GM12878 (cell line): ENCODE results near the gene NTN1. TPM values are rescaled to one million over a fixed set of nuclear protein-coding genes. Genes with fewer than 3 reads are reported as not detected.

Source experiments
- ATAC-seq: fragments of 200-7000 bp; cut with Tn5 transposase; 3 replicates; pipeline ENCODE4 v1.9.1; 2020; ENCODE audit warnings: mild to moderate bottlenecking, moderate library complexity
- Bru-seq: library from RNA; stranded (reverse); fragments of 400-500 nt; gene quantifications from one replicate; lab custom pipeline; 2021; lab: Mats Ljungman, UMichigan
- BruChase-seq, 2 experiments: library from RNA; stranded (reverse); fragments of 400-500 nt; gene quantifications; one replicate each; lab custom pipeline; 2021; lab: Mats Ljungman, UMichigan
- BruUV-seq: library from RNA; stranded (reverse); fragments of 400-500 nt; replicated peaks from 2 replicates; lab custom pipeline; 2021; lab: Mats Ljungman, UMichigan
- CTCF ChIA-PET: fragments of 300-600 bp; sonication (Branson Sonifier 250); formaldehyde crosslinking; extraction: SDS; loops from one replicate; lab custom pipeline; 2021; ENCODE audit warnings: inconsistent platforms; lab: Yijun Ruan, JAX
- POLR2A ChIA-PET: fragments of 350-600 bp; formaldehyde crosslinking; extraction: SDS; loops from one replicate; lab custom pipeline; 2021; ENCODE audit warnings: inconsistent platforms; lab: Charles Lee
- RAD21 ChIA-PET: fragments of 300-600 bp; sonication (Branson Sonifier 250); formaldehyde crosslinking; loops from one replicate; lab custom pipeline; 2023; ENCODE audit warnings: antibody characterized with exemption; ENCODE audit not compliant: unreplicated experiment; lab: Charles Lee
- SMC1A ChIA-PET: fragments of 300-600 bp; sonication (Branson Sonifier 250); formaldehyde crosslinking; loops from one replicate; lab custom pipeline; 2023; ENCODE audit not compliant: unreplicated experiment, uncharacterized antibody; lab: Charles Lee
- DNase-seq: peaks from one replicate; pipeline ENCODE4 v3.0.0-alpha.2; 2011; ENCODE audit warnings: low read depth, low spot score
- FAIRE-seq: peaks from 3 replicates; lab custom pipeline; 2011; peaks lifted over from hg19 to GRCh38; lab: Jason Lieb, UNC
- H2AFZ ChIP-seq: 2 replicates; pipeline ENCODE4 v1.6.0; 2011; ENCODE audit warnings: low read depth, low read length, control low read depth; ENCODE audit not compliant: control insufficient read depth
- H3K27ac ChIP-seq: 2 replicates; pipeline ENCODE4 v1.5.1; 2011; ENCODE audit warnings: control low read depth; ENCODE audit not compliant: control insufficient read depth, insufficient read depth
- H3K27me3 ChIP-seq, 2 experiments: replicated peaks in 1 of 2; 2 replicates each; pipeline versions ENCODE4 v1.6.0 to v1.6.1; 2011; ENCODE audit warnings: low read length in 1 of 2; ENCODE audit not compliant: control insufficient read depth in 2 of 2, insufficient read depth in 2 of 2
- H3K36me3 ChIP-seq, 2 experiments: 2 replicates each; pipeline ENCODE4 v1.5.1; 2011; ENCODE audit warnings: low read length in 1 of 2; ENCODE audit not compliant: control insufficient read depth in 2 of 2, insufficient read depth in 2 of 2
- H3K4me1 ChIP-seq: 2 replicates; pipeline ENCODE4 v1.6.1; 2011; ENCODE audit warnings: mild to moderate bottlenecking, low read length, moderate library complexity, mixed read lengths; ENCODE audit not compliant: control insufficient read depth, insufficient read depth
- H3K4me2 ChIP-seq: 2 replicates; pipeline ENCODE4 v1.6.0; 2011; ENCODE audit warnings: control low read depth; ENCODE audit not compliant: control insufficient read depth, insufficient read depth
- H3K4me3 ChIP-seq: fragments of 200-600 bp; sonication (generic); 2 replicates; pipeline ENCODE4 v1.5.1; 2016
- H3K79me2 ChIP-seq: 2 replicates; pipeline ENCODE4 v1.6.0; 2011; ENCODE audit warnings: low read length; ENCODE audit not compliant: control insufficient read depth, insufficient read depth
- H3K9ac ChIP-seq: 2 replicates; pipeline ENCODE4 v1.8.0; 2011; ENCODE audit warnings: low read length, control low read depth, mixed read lengths; ENCODE audit not compliant: control insufficient read depth, insufficient read depth
- H3K9me3 ChIP-seq: replicated peaks from 3 replicates; pipeline ENCODE4 v1.5.1; 2011; ENCODE audit warnings: mild to moderate bottlenecking, low read length; ENCODE audit not compliant: control insufficient read depth, insufficient read depth
- H4K20me1 ChIP-seq: 2 replicates; pipeline ENCODE4 v1.6.0; 2011; ENCODE audit not compliant: control insufficient read depth, insufficient read depth
- CHD2 ChIP-seq: IDR thresholded peaks from 2 replicates; pipeline ENCODE4 v1.6.1; 2011; ENCODE audit warnings: low read depth, low read length, improper control_type of control experiment, borderline replicate concordance
- CHD4 ChIP-seq: fragments of 200-600 bp; sonication (generic); IDR thresholded peaks from 2 replicates; pipeline ENCODE4 v1.6.1; 2016; ENCODE audit warnings: mild to moderate bottlenecking
- EGR1 ChIP-seq, 2 experiments: IDR thresholded peaks; 1 replicate in 1 of 2; 2 replicates in 1 of 2; pipeline ENCODE4 v1.6.1; 2011 to 2012; ENCODE audit warnings: low read depth in 2 of 2, low read length in 2 of 2, borderline replicate concordance in 1 of 2, mild to moderate bottlenecking in 1 of 2, moderate library complexity in 1 of 2
- HDAC2 ChIP-seq: fragments of 200-600 bp; sonication (generic); IDR thresholded peaks from 2 replicates; pipeline ENCODE4 v1.6.1; 2017
- HDAC6 ChIP-seq: fragments of 200-600 bp; sonication (generic); IDR thresholded peaks from one replicate; pipeline ENCODE4 v1.8.0; 2017; ENCODE audit warnings: antibody characterized with exemption; ENCODE audit not compliant: unreplicated experiment
- IKZF1 ChIP-seq: fragments of 450-650 bp; conservative IDR thresholded peaks from 2 replicates; pipeline ENCODE4 v1.6.1; 2017; ENCODE audit warnings: antibody characterized with exemption, mild to moderate bottlenecking
- MYB ChIP-seq: fragments of 150-350 bp; IDR thresholded peaks from 2 replicates; pipeline ENCODE4 v1.6.1; 2014; ENCODE audit warnings: mild to moderate bottlenecking, low read depth, low read length, borderline replicate concordance
- POLR2A ChIP-seq: IDR thresholded peaks from 2 replicates; pipeline ENCODE4 v1.6.1; 2011; ENCODE audit warnings: low read depth, mild to moderate bottlenecking, low read length
- RELA ChIP-seq: fragments of 450-650 bp; IDR thresholded peaks from 2 replicates; pipeline ENCODE4 v1.8.0; 2014; ENCODE audit warnings: borderline replicate concordance; ENCODE audit not compliant: partially characterized antibody
- WGBS: methylation state at CpG from one replicate; pipeline ENCODE4 v1.1.6; 2016; ENCODE audit warnings: low lambda C conversion rate; ENCODE audit not compliant: insufficient replicate concordance, insufficient coverage; ENCODE audit errors: missing lambda C conversion rate; 5-methylcytosine and 5-hydroxymethylcytosine counted together
- in situ Hi-C: fragments of 300-500 bp; cut with MboI; formaldehyde crosslinking; loops from 9 replicates; pipeline ENCODE4 v1.14.3; 2018; ENCODE audit warnings: mixed read lengths
- intact Hi-C: fragments of 100-400 bp; cut with micrococcal nuclease; formaldehyde crosslinking; loops from one replicate; pipeline ENCODE4 v1.14.2; 2022; ENCODE audit not compliant: unreplicated experiment
- long read RNA-seq, 2 experiments: library from polyadenylated mRNA; unstranded; transcript quantifications; one replicate each; pipeline ENCODE4 v2.0.0, GENCODE V29; 2019 to 2020
- polyA minus RNA-seq, 3 experiments: library from RNA; depleted of rRNA, polyadenylated mRNA; stranded (reverse); fragments of >200 nt; gene quantifications; 2 replicates each; pipeline ENCODE4 v1.2.3, GENCODE V29; 2011
- polyA plus RNA-seq, 11 experiments: library from polyadenylated mRNA; depleted of rRNA in 4 of 11; unstranded in 6 of 11; stranded (reverse) in 5 of 11; fragments of >200 nt; fragmentation: Nextera tagmentation in 4 of 11; fragmentation: Illumina TruSeq in 1 of 11; extraction: Ambion mirVana in 4 of 11; extraction: Trizol in 1 of 11; gene quantifications; 1 replicate in 1 of 11; 2 replicates in 10 of 11; pipeline versions ENCODE4 v1.2.1 to v1.2.3, GENCODE V29; 2011 to 2016; ENCODE audit warnings: inconsistent platforms in 2 of 11, missing spikeins in 2 of 11, low read depth in 1 of 11
- total RNA-seq, 4 experiments: library from RNA; depleted of rRNA in 3 of 4; stranded (reverse); fragments of >200 nt in 3 of 4; fragmentation: Illumina TruSeq in 1 of 4; extraction: Trizol in 1 of 4; gene quantifications; 2 replicates each; pipeline versions ENCODE4 v1.2.1 to v1.2.3, GENCODE V29; 2013 to 2021
- TF ChIP-seq, protein P1 (sequence below): fragments of 450-650 bp; IDR thresholded peaks from 2 replicates; pipeline ENCODE4 v1.6.1; 2017; ENCODE audit warnings: mild to moderate bottlenecking
- TF ChIP-seq, protein P2 (sequence below): fragments of 450-650 bp; conservative IDR thresholded peaks from 2 replicates; pipeline ENCODE4 v1.6.1; 2017; ENCODE audit warnings: mild to moderate bottlenecking, moderate library complexity

The NTN1 gene
- 7.0 and 7.4 TPM in 2 replicates for total RNA-seq (2013; cell fraction: nucleolus; rRNA removed)
- total RNA-seq (2014; rRNA removed) (0.56 and 0.76 TPM in 2 replicates), total RNA-seq (2014; rRNA removed; fragmentation: Illumina TruSeq; extraction: Trizol) (0.09 and 0.22 TPM in 2 replicates), total RNA-seq (2021) (0.49 and 0.80 TPM in 2 replicates), polyA plus RNA-seq (2011; rRNA removed) (0.52 and 0.84 TPM in 2 replicates), polyA plus RNA-seq (2014; fragmentation: Illumina TruSeq; extraction: Trizol) (0.18 TPM in 1 of 2 replicates, not detected in the other), polyA plus RNA-seq (2014; fragmentation: Nextera tagmentation; extraction: Ambion mirVana) (under 1 TPM; 0.02 to 0.04 TPM), polyA plus RNA-seq (2014; rRNA removed) (0.28 and 0.37 TPM in 2 replicates), polyA plus RNA-seq (2016; fragmentation: Nextera tagmentation; extraction: Ambion mirVana) (under 1 TPM; 0.42 to 0.89 TPM), polyA minus RNA-seq (2011; rRNA and poly(A)+ RNA removed) (0.80 and 1.6 TPM in 2 replicates), Bru-seq, nascent RNA (percentile 36 among the genes with signal in this experiment), BruChase-seq, experiment 1, labeled RNA remaining after a 6-hour chase (percentile 38 among the genes with signal in this experiment), BruChase-seq, experiment 2, labeled RNA remaining after a 2-hour chase (percentile 34 among the genes with signal in this experiment)
- polyA plus RNA-seq (2011; ENCODE audit: low read depth): 0.28 TPM
- polyA plus RNA-seq (2011; cell fraction: cytosol; rRNA removed): 0.88 and 1.3 TPM in 2 replicates
- 3.0 TPM in 2 replicates for polyA plus RNA-seq (2011; cell fraction: nucleus; rRNA removed)
- 0.66 and 0.76 TPM in 2 replicates for polyA plus RNA-seq (2012)
- 0.62 and 0.80 TPM in 2 replicates for polyA minus RNA-seq (2011; cell fraction: cytosol; rRNA and poly(A)+ RNA removed)
- 2.7 and 5.2 TPM in 2 replicates for polyA minus RNA-seq (2011; cell fraction: nucleus; rRNA and poly(A)+ RNA removed)
- long read RNA-seq, experiment 1, partial matches to known transcripts: 1 of 1 reads
- long read RNA-seq, experiment 1, other reads (novel, unspliced or antisense): 0 of 1 reads
- long read RNA-seq, experiment 2: 0 reads

DNA sequence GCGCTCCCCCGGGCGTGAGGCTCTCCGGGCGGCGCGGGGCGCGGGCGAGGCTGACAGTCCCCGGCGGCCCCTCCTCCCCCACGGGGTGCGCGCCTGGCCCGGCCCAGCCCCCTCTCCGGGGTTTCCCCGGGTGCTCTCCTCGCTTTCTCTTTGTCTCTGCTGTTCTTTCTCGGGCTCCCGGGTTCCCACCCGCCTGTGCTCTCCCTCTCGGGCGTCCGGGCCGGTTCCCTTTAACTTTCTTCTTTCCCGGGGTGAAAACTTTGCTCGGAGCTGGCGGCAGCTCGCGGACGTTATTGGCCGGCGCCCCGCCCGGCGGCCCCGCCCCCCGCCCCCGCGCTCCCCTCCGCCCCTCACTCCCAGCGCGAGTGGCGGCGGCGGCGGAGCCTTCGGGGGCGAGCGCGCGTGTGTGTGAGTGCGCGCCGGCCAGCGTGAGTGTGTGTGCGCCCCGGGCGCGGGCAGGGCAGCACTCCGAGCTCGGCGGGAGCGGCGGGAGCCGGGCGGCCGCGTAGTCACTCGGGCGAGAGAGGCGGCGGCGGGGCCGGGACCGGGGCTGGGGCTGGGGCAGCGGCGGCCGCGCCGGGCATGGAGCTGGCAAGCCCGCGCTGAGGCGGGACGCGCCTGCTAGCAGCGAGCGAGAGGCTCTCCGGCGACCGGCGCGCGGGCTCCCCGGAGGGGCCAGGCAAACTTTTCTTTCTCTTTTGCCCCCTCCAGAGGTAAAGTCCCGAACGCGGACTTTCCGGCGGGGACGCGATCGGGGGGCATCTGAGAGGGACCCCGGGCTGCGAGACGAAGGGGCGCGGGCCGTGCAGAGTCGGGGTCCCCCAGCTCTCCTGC lies at the start of gene NTN1:
Gene NTN1 (plus strand): TSS at position 353 of the 834 bp plus-strand sequence. CDS start 864 bp downstream, outside the sequence.
- ChIA-PET CTCF (no interaction called here), SMC1A (no interaction called here), RAD21 (interaction anchor here (0.8 to 1.2 kb wide), 2 partner anchors 9 to 214 kb away, joined by 3 to 4 read pairs; no protein-coding TSS in a partner anchor), POLR2A (no interaction called here)
- Histone ChIP-seq H3K27me3 (peaks cover 17 to 26% of the 10 kb centered on the region in 2 experiments), H3K36me3 (no peaks in the 10 kb centered on the region), H4K20me1 (no peaks in the 10 kb centered on the region), H3K9me3 (peaks cover 5% of the 10 kb centered on the region; the same call in 2 of the 3 replicates), H3K4me3 (peak within 1 kb of the TSS; percentile 76), H3K9ac (peak within 1 kb of the TSS; percentile 7; the same call in 1 of the 2 replicates), H2AFZ (peak within 1 kb of the TSS; percentile 64), H3K27ac (no peak within 1 kb of the TSS), H3K4me1 (peaks cover 15% of the 10 kb centered on the region), H3K79me2 (no peaks in the 10 kb centered on the region), H3K4me2 (peak within 1 kb of the TSS; percentile 97)
- intact Hi-C loops: no loop called here
- FAIRE-seq (no peak), DNase-seq (no peak), ATAC-seq (peak; percentile 87)
- 0 out of 2 replicates have a peak, but pooled peaks have one; percentile 8 for TF ChIP-seq IKZF1
- peak; percentile 32; the same call in 1 of the 2 replicates for TF ChIP-seq POLR2A
- TF ChIP-seq MYB: no peak
- TF ChIP-seq HDAC6: peak; percentile 48
- TF ChIP-seq HDAC2: no peak
- TF ChIP-seq RELA: peak; percentile 45
- peak; percentile 49; the same call in 1 of the 2 replicates for TF ChIP-seq CHD2
- TF ChIP-seq, protein P1, sequence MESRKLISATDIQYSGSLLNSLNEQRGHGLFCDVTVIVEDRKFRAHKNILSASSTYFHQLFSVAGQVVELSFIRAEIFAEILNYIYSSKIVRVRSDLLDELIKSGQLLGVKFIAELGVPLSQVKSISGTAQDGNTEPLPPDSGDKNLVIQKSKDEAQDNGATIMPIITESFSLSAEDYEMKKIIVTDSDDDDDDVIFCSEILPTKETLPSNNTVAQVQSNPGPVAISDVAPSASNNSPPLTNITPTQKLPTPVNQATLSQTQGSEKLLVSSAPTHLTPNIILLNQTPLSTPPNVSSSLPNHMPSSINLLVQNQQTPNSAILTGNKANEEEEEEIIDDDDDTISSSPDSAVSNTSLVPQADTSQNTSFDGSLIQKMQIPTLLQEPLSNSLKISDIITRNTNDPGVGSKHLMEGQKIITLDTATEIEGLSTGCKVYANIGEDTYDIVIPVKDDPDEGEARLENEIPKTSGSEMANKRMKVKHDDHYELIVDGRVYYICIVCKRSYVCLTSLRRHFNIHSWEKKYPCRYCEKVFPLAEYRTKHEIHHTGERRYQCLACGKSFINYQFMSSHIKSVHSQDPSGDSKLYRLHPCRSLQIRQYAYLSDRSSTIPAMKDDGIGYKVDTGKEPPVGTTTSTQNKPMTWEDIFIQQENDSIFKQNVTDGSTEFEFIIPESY: no peak
- TF ChIP-seq, protein P2, sequence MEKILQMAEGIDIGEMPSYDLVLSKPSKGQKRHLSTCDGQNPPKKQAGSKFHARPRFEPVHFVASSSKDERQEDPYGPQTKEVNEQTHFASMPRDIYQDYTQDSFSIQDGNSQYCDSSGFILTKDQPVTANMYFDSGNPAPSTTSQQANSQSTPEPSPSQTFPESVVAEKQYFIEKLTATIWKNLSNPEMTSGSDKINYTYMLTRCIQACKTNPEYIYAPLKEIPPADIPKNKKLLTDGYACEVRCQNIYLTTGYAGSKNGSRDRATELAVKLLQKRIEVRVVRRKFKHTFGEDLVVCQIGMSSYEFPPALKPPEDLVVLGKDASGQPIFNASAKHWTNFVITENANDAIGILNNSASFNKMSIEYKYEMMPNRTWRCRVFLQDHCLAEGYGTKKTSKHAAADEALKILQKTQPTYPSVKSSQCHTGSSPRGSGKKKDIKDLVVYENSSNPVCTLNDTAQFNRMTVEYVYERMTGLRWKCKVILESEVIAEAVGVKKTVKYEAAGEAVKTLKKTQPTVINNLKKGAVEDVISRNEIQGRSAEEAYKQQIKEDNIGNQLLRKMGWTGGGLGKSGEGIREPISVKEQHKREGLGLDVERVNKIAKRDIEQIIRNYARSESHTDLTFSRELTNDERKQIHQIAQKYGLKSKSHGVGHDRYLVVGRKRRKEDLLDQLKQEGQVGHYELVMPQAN: peak; percentile 27; the same call in 1 of the 2 replicates
- TF ChIP-seq EGR1 (IDR thresholded peaks at IDR 0.05; ENCODE audit: borderline replicate concordance in 1 of 2, low read depth in 2 of 2, low read length in 2 of 2): peak in 1 of 2 experiments; percentile 62; a peak in 1 of 3 replicates
- no peak for TF ChIP-seq CHD4
- in situ Hi-C loops: no loop called here
- 3% methylated on average over 19 of the region's 111 CpGs for WGBS
- no TSS peak for BruUV-seq
